Stomach smooth muscle (tissue), 2 donors: ENCODE data around the gene NOTCH2NLA.
A peak's percentile ranks its signal among the peaks of the same experiment; 100 is the strongest.
"Not testable (repeated sequence)": the region's sequence is repeated elsewhere in the genome, so short reads cannot be mapped to it uniquely, and the experiment has no call there.

Source experiments
- H3K27ac ChIP-seq: one replicate; pipeline ENCODE4 v1.7.0; 2013; ENCODE audit warnings: mild to moderate bottlenecking, low read length, inconsistent platforms
- H3K27me3 ChIP-seq, 2 donors: one replicate each; pipeline ENCODE4 v1.7.0; 2013; ENCODE audit warnings: low read length in 2 of 2; ENCODE audit not compliant: insufficient read depth in 2 of 2, control insufficient read depth in 1 of 2
- H3K36me3 ChIP-seq, 2 donors: one replicate each; pipeline ENCODE4 v1.7.0; 2013; ENCODE audit warnings: low read length in 2 of 2; ENCODE audit not compliant: control insufficient read depth in 2 of 2, insufficient read depth in 2 of 2
- H3K4me1 ChIP-seq: one replicate; pipeline ENCODE4 v1.7.0; 2013; ENCODE audit warnings: low read length; ENCODE audit not compliant: control insufficient read depth, insufficient read depth
- H3K4me3 ChIP-seq, 2 donors: one replicate each; pipeline ENCODE4 v1.7.0; 2013; ENCODE audit warnings: low read length in 2 of 2
- H3K9ac ChIP-seq, 2 donors: one replicate each; pipeline ENCODE4 v1.7.0; 2013; ENCODE audit warnings: low read length in 2 of 2, mild to moderate bottlenecking in 1 of 2
- H3K9me3 ChIP-seq, 2 donors: one replicate each; pipeline ENCODE4 v1.7.0; 2013; ENCODE audit warnings: low read length in 2 of 2; ENCODE audit not compliant: control insufficient read depth in 2 of 2
- donor health status: healthy.
- donor health status: Pancreatic carcinoma.

NOTCH2NLA gene

GRCh38 chr1:146228710-146229477 lies at the start of gene NOTCH2NLA:
Gene NOTCH2NLA (minus strand): TSS chr1:146229021. CDS start chr1:146189337, 39,684 bp downstream.
- H3K4me1 ChIP-seq, H3K27ac ChIP-seq, H3K27me3 ChIP-seq, H3K9ac ChIP-seq, H3K9me3 ChIP-seq, H3K36me3 ChIP-seq: not testable (repeated sequence)
- H3K4me3 ChIP-seq, result peak within 1 kb of the TSS in 1 of 2 donors; percentile 66

GRCh38 chr1:146278346-146278745 lies 49.5 kb upstream of the NOTCH2NLA start:
- not testable (repeated sequence) for H3K27ac ChIP-seq, H3K36me3 ChIP-seq, H3K4me3 ChIP-seq, H3K27me3 ChIP-seq, H3K9ac ChIP-seq, H3K4me1 ChIP-seq, H3K9me3 ChIP-seq

DNA sequence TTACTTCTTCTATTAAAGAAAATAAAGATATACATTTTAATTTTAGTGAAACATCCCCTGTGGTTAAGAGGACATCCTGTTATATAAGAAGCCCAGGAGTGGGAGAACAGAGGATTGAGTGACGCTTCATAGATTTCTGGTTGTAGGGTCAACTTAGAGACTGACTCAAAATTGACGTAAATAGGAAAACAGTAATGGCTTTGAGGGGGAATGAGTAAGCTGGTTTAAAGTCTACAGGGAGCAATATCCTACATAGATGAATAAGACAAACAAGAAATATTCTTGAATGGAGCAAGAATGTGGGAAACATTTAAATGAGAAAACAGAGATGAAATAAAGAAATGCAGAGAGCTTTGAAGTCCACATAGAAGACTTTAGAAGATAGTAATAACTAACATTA lies 48.3 kb upstream of the NOTCH2NLA start:
- not testable (repeated sequence) for H3K9me3 ChIP-seq, H3K27me3 ChIP-seq, H3K36me3 ChIP-seq, H3K4me1 ChIP-seq, H3K9ac ChIP-seq, H3K27ac ChIP-seq, H3K4me3 ChIP-seq

DNA sequence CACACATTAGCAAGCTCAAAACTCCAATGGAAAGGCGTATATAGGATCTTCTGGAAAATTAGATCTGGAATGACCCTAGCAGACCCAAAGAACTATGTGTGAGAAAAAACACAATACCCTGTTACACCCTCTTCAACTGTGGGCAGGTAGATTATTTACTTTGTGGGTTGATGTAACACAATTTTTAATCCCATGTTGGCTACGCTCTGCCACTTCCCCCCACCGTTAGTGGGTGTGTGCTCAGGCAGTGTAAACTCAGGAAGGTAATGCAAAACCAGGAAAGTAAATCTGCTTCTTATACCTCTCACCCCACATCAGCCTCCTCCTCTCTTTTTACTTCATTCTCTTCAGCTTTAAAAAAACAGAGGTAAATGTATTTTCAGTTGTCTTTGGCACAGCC lies 45.3 kb upstream of the NOTCH2NLA start:
- H3K4me3 ChIP-seq, H3K27me3 ChIP-seq, H3K9ac ChIP-seq, H3K4me1 ChIP-seq, H3K27ac ChIP-seq, H3K9me3 ChIP-seq, H3K36me3 ChIP-seq: not testable (repeated sequence)

GRCh38 chr1:146273194-146273593 lies 44.4 kb upstream of the NOTCH2NLA start:
- not testable (repeated sequence) for H3K9ac ChIP-seq, H3K36me3 ChIP-seq, H3K4me1 ChIP-seq, H3K9me3 ChIP-seq, H3K4me3 ChIP-seq, H3K27me3 ChIP-seq, H3K27ac ChIP-seq

DNA sequence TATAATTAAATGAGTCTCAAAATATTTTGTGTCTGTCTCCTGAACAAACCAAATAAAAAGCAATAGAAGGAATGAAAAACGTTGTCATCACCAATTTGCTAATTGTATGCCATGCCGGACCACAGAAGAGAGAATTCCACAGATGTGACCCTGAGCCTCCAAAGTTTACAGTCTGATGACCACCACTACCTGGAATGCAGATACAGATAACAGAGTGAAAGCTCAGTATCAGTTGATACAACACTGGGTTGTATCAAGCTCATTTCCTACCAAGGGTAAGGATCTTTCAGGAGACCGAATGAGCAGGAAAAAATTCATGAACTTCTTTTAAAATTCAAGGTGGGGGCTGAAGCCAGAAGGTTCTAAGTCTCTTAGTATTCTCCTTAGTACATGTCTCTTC lies 43.9 kb upstream of the NOTCH2NLA start:
- not testable (repeated sequence) for H3K27me3 ChIP-seq, H3K9me3 ChIP-seq, H3K4me3 ChIP-seq, H3K9ac ChIP-seq, H3K4me1 ChIP-seq, H3K27ac ChIP-seq, H3K36me3 ChIP-seq

- H3K36me3 ChIP-seq, H3K27ac ChIP-seq, H3K4me3 ChIP-seq, H3K9me3 ChIP-seq, H3K27me3 ChIP-seq, H3K9ac ChIP-seq, H3K4me1 ChIP-seq: not testable (repeated sequence)
Measured at GRCh38 chr1:146271977-146272376, 43.2 kb upstream of the NOTCH2NLA start.

DNA sequence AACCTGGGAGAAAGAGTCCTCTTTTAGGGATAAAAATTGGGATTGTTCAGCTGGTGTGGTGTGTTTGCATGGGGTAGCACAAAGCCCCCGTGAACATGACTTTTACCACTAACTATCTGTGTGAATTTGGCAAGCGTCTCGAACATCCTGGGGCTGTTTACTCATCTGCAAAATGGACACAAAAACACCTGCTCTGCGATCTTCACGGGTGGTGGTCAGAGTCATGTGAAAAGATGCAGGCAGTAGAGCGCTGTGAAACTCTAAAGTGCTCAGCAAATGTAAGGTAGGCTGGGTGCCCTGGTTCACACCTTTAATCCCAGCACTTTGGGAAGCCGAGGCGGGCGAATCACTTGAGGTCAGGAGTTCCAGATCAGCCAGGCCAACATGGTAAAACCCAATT lies 41.3 kb upstream of the NOTCH2NLA start:
- H3K27ac ChIP-seq, H3K9me3 ChIP-seq, H3K27me3 ChIP-seq, H3K36me3 ChIP-seq, H3K4me3 ChIP-seq, H3K9ac ChIP-seq, H3K4me1 ChIP-seq: not testable (repeated sequence)

GRCh38 chr1:146266179-146266748 lies 37.4 kb upstream of the NOTCH2NLA start:
- H3K27ac ChIP-seq, H3K4me1 ChIP-seq, H3K4me3 ChIP-seq, H3K36me3 ChIP-seq, H3K27me3 ChIP-seq, H3K9ac ChIP-seq, H3K9me3 ChIP-seq: not testable (repeated sequence)

GRCh38 chr1:146264761-146265160 lies 35.9 kb upstream of the NOTCH2NLA start:
- not testable (repeated sequence) for H3K27me3 ChIP-seq, H3K4me3 ChIP-seq, H3K9me3 ChIP-seq

DNA sequence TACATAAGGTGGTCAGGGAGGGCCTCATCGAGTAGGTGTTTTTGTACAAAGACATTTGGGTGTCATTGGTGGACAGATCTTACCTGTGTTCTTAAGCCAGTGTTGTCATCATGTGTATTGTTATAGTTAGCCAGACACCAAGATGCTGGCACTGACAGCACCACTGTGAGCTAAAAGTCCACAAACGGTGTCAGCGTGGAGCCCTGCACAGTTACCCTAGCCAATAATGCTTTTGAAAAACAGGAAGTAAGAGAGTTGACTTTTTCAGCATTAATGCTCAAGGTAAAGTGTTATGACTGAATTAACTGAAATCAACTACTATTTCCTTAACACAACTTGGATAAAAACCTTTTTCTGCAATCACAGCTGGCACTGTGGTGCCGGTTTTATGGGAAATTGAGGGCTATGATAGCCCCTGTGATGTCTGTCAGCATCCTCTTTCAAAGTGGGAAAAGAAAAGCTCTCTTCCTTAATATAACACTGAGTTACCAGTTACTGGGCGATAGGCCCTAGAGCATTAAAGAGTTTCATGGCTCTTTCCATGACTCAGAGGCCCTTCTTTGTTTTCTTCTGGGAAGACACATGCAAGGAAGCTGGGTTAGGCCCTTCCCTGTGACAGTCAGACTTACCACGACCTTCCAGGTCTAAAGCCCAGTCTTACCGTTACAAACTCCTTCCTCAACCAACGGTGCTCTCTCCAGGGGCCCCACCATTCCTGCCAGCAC lies 31.3 kb upstream of the NOTCH2NLA start:
- not testable (repeated sequence) for H3K4me1 ChIP-seq, H3K36me3 ChIP-seq, H3K4me3 ChIP-seq, H3K27me3 ChIP-seq, H3K9ac ChIP-seq, H3K9me3 ChIP-seq, H3K27ac ChIP-seq

More at GRCh38 chr1:146264761-146265160, 35.9 kb upstream of the NOTCH2NLA start:
- not testable (repeated sequence) for H3K27ac ChIP-seq, H3K9ac ChIP-seq, H3K36me3 ChIP-seq, H3K4me1 ChIP-seq
